Measurements from ENCODE around the gene HSH2D.

DNA sequence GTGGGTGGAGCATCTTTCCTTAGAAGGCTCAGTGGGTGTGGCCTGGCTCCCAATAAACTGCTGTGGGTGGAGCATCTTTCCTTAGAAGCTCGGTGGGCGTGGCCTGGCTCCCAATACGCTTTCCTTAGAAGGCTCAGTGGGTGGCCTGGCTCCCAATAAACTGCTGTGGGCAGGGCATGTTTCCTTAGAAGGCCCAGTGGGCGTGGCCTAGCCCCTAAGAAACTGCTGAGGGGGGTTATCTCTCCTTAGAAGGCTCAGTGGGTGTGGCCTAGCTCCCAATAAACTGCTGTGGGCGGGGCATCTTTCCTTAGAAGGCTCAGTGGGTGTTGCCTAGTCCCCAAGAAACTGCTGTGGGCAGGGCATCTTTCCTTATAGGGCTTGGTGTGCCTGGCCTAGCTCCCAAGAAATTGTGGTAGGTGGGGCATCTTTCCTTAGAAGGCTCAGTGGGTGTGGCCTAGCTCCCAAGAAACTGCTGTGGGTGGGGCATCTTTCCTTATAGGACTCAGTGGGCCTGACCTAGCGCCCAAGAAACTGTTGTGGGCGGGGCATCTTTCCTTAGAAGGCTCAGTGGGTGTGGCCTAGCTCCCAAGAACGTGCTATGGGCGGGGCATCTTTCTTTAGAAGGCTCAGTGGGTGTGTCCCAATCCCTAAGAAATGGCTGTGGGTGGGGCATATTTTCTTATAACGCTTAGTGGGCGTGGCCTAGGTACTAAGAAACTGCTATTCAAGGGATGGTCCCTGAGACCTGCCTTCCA is 10.3 kb downstream of the HSH2D start:
- TF ChIP-seq, protein P1, sequence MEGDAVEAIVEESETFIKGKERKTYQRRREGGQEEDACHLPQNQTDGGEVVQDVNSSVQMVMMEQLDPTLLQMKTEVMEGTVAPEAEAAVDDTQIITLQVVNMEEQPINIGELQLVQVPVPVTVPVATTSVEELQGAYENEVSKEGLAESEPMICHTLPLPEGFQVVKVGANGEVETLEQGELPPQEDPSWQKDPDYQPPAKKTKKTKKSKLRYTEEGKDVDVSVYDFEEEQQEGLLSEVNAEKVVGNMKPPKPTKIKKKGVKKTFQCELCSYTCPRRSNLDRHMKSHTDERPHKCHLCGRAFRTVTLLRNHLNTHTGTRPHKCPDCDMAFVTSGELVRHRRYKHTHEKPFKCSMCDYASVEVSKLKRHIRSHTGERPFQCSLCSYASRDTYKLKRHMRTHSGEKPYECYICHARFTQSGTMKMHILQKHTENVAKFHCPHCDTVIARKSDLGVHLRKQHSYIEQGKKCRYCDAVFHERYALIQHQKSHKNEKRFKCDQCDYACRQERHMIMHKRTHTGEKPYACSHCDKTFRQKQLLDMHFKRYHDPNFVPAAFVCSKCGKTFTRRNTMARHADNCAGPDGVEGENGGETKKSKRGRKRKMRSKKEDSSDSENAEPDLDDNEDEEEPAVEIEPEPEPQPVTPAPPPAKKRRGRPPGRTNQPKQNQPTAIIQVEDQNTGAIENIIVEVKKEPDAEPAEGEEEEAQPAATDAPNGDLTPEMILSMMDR (IDR thresholded peaks at IDR 0.05): no peak
- no peak for TF ChIP-seq POLR2AphosphoS5 (IDR thresholded peaks at IDR 0.05; ENCODE audit: low read depth, low read length)
- no peak for TF ChIP-seq TAF1 (IDR thresholded peaks at IDR 0.05; ENCODE audit: borderline replicate concordance, low read depth, low read length)
- TF ChIP-seq, protein P2, sequence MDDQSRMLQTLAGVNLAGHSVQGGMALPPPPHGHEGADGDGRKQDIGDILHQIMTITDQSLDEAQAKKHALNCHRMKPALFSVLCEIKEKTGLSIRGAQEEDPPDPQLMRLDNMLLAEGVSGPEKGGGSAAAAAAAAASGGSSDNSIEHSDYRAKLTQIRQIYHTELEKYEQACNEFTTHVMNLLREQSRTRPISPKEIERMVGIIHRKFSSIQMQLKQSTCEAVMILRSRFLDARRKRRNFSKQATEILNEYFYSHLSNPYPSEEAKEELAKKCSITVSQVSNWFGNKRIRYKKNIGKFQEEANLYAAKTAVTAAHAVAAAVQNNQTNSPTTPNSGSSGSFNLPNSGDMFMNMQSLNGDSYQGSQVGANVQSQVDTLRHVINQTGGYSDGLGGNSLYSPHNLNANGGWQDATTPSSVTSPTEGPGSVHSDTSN (IDR thresholded peaks at IDR 0.05): no peak
- no peak for TF ChIP-seq JUND (IDR thresholded peaks at IDR 0.05)
- TF ChIP-seq, protein P3, sequence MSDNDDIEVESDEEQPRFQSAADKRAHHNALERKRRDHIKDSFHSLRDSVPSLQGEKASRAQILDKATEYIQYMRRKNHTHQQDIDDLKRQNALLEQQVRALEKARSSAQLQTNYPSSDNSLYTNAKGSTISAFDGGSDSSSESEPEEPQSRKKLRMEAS (IDR thresholded peaks at IDR 0.05; ENCODE audit: low read depth): no peak
- no peak for TF ChIP-seq RAD21 (IDR thresholded peaks at IDR 0.05; ENCODE audit: low read length)
- TF ChIP-seq, protein P4, sequence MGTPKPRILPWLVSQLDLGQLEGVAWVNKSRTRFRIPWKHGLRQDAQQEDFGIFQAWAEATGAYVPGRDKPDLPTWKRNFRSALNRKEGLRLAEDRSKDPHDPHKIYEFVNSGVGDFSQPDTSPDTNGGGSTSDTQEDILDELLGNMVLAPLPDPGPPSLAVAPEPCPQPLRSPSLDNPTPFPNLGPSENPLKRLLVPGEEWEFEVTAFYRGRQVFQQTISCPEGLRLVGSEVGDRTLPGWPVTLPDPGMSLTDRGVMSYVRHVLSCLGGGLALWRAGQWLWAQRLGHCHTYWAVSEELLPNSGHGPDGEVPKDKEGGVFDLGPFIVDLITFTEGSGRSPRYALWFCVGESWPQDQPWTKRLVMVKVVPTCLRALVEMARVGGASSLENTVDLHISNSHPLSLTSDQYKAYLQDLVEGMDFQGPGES (IDR thresholded peaks at IDR 0.05; ENCODE audit: low read depth, low read length): no peak
- TF ChIP-seq, protein P5, sequence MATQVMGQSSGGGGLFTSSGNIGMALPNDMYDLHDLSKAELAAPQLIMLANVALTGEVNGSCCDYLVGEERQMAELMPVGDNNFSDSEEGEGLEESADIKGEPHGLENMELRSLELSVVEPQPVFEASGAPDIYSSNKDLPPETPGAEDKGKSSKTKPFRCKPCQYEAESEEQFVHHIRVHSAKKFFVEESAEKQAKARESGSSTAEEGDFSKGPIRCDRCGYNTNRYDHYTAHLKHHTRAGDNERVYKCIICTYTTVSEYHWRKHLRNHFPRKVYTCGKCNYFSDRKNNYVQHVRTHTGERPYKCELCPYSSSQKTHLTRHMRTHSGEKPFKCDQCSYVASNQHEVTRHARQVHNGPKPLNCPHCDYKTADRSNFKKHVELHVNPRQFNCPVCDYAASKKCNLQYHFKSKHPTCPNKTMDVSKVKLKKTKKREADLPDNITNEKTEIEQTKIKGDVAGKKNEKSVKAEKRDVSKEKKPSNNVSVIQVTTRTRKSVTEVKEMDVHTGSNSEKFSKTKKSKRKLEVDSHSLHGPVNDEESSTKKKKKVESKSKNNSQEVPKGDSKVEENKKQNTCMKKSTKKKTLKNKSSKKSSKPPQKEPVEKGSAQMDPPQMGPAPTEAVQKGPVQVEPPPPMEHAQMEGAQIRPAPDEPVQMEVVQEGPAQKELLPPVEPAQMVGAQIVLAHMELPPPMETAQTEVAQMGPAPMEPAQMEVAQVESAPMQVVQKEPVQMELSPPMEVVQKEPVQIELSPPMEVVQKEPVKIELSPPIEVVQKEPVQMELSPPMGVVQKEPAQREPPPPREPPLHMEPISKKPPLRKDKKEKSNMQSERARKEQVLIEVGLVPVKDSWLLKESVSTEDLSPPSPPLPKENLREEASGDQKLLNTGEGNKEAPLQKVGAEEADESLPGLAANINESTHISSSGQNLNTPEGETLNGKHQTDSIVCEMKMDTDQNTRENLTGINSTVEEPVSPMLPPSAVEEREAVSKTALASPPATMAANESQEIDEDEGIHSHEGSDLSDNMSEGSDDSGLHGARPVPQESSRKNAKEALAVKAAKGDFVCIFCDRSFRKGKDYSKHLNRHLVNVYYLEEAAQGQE (IDR thresholded peaks at IDR 0.05; ENCODE audit: low read depth, low read length): no peak
- no peak for TF ChIP-seq MXI1 (IDR thresholded peaks at IDR 0.05; ENCODE audit: low read depth, low read length)

All from SK-N-SH (cell line).